VCaP (cell line): ENCODE results near the gene PKD1.

ENCODE experiments used
- H3K27ac ChIP-seq: fragments of 450-650 bp; 2 replicates; pipeline ENCODE4 v1.5.1; 2017
- CTCF ChIP-seq: fragments of 450-650 bp; conservative IDR thresholded peaks from 2 replicates; pipeline ENCODE4 v1.5.1; 2017; ENCODE audit warnings: mild to moderate bottlenecking, moderate library complexity

PKD1 gene

GRCh38 chr16:2086106-2086742, 49.5 kb downstream of the PKD1 start:
- H3K27ac ChIP-seq = no peak overlapping the region
- no peak for TF ChIP-seq CTCF

- TF ChIP-seq CTCF = no peak
- no peak overlapping the region for H3K27ac ChIP-seq
Measured at GRCh38 chr16:2085669-2086068, 50.0 kb downstream of the PKD1 start.

GRCh38 chr16:2084895-2085625, 50.6 kb downstream of the PKD1 start:
- TF ChIP-seq CTCF = no peak
- H3K27ac ChIP-seq = no peak overlapping the region

GRCh38 chr16:2083876-2084780, 51.6 kb downstream of the PKD1 start:
- no peak for TF ChIP-seq CTCF
- no peak overlapping the region for H3K27ac ChIP-seq

- TF ChIP-seq CTCF = no peak
- H3K27ac ChIP-seq = no peak overlapping the region
Measured at GRCh38 chr16:2083409-2083808, 52.3 kb downstream of the PKD1 start.

GRCh38 chr16:2082983-2083364, 52.7 kb downstream of the PKD1 start:
- no peak overlapping the region for H3K27ac ChIP-seq
- no peak for TF ChIP-seq CTCF
